H1 (cell line): ENCODE results near the gene PARS2. TPM values are rescaled to one million over a fixed set of nuclear protein-coding genes. Genes with fewer than 3 reads are reported as not detected.

Source experiments
- CHD2 ChIP-seq: IDR thresholded peaks from 2 replicates; pipeline ENCODE4 v1.6.1; 2012; ENCODE audit warnings: low read length, improper control_type of control experiment
- polyA plus RNA-seq, 7 experiments: library from polyadenylated mRNA; depleted of rRNA in 3 of 7; stranded (reverse) in 5 of 7; unstranded in 2 of 7; fragments of >200 nt in 5 of 7; fragments of 200-250 nt in 2 of 7; gene quantifications; 1 replicate in 5 of 7; 2 replicates in 1 of 7; 4 replicates in 1 of 7; pipeline versions ENCODE4 v1.2.1 to v1.2.3, GENCODE V29; 2011 to 2013; ENCODE audit warnings: missing spikeins in 2 of 7, mixed read lengths in 2 of 7
- total RNA-seq: library from RNA; stranded (reverse); fragmentation: NEBNext Ultra II Directional; extraction: Animal tissue kit (Norgen Biotek cat#: 25700); gene quantifications from 2 replicates; pipeline ENCODE4 v1.2.1, GENCODE V29; 2021

PARS2 gene
- total and polyA plus RNA-seq, 2 of the 8 experiments (the other 6 are each of a cell fraction or from before 2014, with no cell fraction given) = 8.9 to 10.0 TPM

DNA sequence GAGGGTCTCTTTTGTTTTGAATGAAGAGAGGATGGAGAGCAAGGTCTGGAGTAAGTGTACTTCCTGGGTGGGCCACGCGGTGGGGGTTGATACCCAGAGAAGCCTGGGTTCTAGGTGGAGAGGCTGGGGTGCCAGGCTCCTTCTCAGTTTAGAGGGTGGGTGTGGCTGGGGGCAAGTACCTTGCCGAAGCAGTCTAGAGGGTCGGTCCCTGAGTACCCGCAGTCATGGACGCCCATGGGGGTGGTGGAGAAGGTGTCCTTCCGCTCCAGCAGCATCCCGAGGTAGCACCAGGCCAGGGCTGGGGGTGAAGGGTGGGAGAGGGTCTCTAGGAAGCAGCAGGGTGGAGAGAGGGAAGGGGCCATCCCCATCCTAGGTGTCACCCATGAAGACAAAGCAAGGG lies 22.5 kb upstream of the PARS2 start (continued):
- no peak for TF ChIP-seq CHD2
